HG03354 (cell line): ENCODE data around the gene TEX12.
"Not testable (repeated sequence)": the region's sequence is repeated elsewhere in the genome, so short reads cannot be mapped to it uniquely, and the experiment has no call there.

Experiments used
- ATAC-seq: cut with Tn5 transposase; IDR thresholded peaks from one replicate; pipeline ENCODE4 v1.9.1; 2021; ENCODE audit warnings: mild to moderate bottlenecking; ENCODE audit not compliant: unreplicated experiment, poor library complexity, severe bottlenecking

The TEX12 gene

GRCh38 chr11:112162761-112163546 lies 4.2 kb upstream of the TEX12 start:
- no peak for ATAC-seq

DNA sequence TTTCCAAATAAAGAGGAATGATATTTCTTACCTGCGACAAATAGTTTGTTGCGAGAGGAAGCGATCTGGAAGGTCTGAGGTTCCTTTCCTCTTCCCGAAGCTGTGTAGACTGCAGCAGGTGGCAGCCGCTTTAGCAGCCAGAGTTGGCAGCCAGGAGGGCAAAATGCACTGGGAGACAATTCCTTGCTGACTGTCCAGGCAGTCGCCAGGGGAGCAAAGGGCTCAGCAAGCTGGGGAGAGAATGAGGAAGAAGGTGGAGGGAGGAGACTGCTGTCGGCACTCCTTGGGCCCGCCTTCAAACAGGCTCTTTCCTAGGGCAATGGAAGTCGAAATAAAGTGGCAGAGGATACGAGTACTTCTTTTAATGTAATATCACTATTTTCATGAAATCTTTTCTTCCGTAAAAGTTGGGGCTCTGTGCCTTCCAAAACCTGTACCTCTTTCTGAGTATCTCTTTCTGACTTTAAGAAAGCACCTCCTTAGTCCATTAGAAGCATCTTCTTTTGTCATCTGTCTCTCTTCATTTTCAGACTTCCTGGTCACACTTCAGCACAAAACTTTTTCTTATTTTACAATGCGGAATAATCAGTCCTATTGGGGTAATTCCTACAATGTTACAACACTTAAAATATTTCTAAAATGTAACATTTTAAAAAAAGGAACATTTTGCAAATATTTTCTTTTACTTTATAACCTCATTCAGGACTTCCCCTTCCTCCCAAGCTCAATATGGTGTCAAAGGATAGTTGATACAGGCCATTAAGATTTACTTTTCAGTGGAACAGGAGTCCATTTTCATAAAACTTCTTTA lies 3.1 kb upstream of the TEX12 start, which contains the start of gene IL18:
Gene IL18, minus strand, starts transcription at position 220 of the 811 bp plus-strand sequence. CDS start 9,041 bp downstream, outside the sequence.
- no peak for ATAC-seq

DNA sequence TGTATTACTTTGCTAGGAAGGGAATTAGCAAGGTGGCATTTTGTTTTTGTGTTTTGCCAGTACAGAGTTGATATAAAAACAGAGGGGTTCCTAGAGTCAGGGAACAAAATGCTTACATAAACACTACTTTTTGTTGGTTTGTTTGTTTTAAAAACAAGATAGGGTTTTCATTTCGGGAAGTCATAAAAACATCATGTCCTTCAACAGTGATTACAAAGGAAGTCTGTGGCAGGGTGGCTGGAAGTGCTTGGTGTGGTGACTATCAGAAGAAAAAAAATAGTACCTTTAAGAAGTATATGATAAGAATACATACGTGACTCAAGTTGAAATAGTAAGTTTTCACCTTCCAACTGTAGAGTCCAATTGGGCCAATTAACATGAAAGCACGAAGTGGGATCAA lies 2.1 kb upstream of the TEX12 start:
- ATAC-seq: no peak

- no peak for ATAC-seq
Measured at GRCh38 chr11:112166562-112166961, 610 bp upstream of the TEX12 start.

DNA sequence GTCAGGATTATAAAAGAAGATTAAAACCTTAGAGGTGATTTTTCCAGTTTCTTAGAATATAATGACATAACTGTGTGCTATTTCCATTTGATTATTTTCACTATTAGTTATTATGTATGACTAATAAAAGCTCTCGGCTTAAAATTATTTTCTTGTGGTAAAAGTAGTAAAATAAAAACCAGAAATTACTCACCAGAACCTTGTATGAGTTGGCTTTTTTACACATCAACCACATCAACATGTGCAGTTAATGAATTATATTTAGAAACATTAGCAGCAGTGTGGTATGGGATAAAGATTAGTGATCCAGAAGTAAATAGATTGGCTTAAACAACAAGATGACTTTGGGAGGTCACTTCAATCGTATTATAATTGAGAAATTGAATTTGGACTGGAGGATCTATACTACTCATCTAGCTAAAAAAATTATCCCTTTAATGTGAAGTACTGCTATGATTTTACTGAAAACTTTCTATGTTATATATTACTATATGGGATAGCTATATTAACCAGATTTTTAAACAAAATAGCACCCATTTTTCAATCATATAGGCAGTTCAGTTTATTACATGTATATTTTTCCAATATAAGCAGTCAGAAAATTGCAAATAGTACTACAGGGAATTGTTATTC lies 5.3 kb downstream of the TEX12 start:
- ATAC-seq: peak; percentile 70

DNA sequence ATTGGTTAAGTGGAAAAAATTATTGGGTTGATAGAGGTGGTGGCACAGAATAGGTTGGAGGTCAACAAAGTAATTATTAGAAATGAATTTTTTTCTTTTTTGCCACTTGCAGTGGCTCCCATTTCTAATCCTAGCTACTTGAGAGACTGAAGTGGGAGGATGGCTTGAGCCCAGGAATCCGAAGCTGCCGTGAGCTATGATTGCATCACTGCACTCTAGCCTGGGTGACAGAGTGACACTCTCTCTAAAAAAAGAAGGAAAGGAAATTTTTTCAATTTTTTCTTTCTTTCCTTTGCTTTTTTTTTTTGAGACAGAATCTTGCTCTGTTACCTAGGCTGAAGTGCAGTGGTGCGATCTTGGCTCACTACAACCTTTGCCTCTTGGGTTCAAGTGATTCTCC lies 6.0 kb downstream of the TEX12 start:
- no peak for ATAC-seq

GRCh38 chr11:112174789-112175598 lies 7.8 kb downstream of the TEX12 start, which contains the start of gene BCO2:
TSS of gene BCO2 (plus strand) at chr11:112175512. CDS start at chr11:112175602, 90 bp downstream.
- peak; percentile 80 for ATAC-seq

DNA sequence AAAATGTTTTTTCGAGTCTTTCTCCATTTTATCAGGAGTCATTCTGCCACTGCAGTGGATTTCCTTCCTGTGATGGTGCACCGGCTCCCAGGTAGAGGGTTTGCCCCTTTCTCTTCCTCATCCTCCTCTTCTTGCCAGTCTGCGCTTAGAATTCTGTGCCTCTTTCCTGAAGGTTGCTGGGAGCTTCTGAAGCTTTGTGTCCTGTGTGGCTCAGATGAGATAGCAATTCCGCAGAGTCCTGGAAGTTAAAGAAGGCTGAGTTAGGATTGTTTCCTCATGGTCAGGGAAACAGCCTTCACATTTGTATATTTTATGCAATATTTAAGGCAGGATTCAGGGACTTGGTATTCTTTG lies 8.4 kb downstream of the TEX12 start:
- no peak for ATAC-seq

GRCh38 chr11:112176077-112176476 lies 8.9 kb downstream of the TEX12 start:
- no peak for ATAC-seq

- no peak for ATAC-seq
Measured at GRCh38 chr11:112177589-112177988, 10.4 kb downstream of the TEX12 start.

DNA sequence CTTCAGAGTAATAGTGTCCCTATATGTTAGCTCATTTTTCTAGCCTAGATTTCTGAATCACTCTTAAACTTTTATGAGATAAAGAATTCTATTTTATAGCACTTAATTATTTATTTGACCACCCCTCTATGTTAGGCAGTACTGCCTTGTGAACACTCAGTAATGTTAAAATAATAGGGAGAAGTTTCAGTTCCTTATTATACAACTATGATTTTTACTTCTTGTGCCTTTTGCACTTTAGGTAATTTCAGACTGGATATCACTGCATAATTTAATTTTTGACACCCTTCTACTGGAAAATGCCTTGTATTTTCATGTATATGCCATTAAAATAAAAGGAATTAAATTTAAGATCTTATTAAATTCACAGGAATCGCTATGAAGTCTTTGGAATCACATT lies 11.3 kb downstream of the TEX12 start:
- ATAC-seq: no peak

GRCh38 chr11:112178936-112179335 lies 11.8 kb downstream of the TEX12 start:
- ATAC-seq: no peak

DNA sequence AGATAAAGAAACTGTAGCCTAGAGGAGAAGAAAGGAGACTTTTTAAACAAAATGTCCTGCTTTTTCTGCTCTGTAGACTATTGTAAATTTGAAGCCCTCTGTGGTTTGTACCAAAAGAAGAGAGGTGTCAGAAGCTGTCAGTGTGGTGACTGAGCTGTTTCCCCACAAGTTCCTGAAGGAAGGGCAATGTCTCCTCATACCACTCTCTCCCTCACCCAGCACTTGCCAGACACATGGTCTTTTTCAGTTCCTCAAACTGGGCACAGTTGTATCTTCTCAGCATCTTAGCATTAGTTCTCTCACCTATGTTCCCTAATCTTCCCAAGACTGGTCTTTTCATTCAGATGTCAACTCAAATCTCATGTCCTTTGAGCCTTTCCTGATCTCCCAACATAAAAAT lies 12.4 kb downstream of the TEX12 start:
- ATAC-seq: peak; percentile 46

DNA sequence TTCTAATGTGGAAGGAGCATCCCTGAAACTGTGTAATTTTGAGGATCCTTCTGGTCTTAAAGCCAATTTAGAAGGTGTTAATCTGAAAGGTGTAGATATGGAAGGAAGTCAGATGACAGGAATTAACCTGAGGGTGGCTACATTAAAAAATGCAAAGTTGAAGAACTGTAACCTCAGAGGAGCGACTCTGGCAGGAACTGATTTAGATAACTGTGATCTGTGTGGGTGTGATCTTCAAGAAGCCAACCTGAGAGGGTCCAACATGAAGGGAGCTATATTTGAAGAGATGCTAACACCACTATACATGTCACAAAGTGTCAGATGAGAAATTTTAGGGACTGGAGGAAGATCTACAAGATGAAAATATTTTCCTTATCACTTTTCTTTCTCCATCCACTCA lies 15.7 kb downstream of the TEX12 start:
- ATAC-seq: no peak

DNA sequence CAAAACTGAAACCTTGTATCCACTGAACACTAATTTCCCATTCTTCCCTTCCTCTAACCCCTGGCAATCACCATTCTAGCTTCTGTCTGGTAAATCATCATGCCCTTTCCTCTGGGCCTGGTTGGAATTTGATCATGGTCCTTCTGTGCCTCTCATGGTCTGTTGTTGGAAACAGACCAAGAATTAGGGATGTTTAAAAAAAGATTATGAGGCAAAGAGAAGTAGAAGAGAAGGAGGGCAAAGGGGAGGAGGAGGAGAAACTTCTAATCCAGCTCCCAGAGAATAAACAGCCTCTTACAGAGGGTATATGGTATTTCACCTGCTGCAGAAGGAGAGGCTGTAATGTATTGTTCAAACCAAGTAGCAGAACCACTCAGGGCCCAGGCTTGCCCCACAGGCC lies 18.7 kb downstream of the TEX12 start:
- ATAC-seq: no peak

DNA sequence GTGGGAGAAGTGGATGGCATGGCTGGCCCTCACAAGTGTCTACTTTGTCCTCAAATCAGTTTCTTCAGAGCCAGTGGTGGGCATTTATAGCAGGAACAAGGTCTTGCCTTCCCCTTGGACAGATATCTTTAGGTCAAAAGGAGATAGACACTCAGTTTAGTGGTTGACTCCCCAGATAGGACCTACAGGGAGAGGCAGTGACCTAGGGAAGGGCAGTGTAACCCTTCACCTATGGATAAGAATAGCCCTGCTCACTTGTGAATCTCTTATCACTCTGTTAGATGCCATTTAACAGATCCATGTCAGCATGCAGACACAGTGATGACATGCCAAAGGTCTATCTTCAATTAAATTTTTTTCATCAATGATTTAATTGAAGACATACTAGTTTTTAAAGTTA lies 19.1 kb downstream of the TEX12 start:
- no peak for ATAC-seq

- ATAC-seq: not testable (repeated sequence)
Measured at GRCh38 chr11:112195113-112195512, 27.9 kb downstream of the TEX12 start.

DNA sequence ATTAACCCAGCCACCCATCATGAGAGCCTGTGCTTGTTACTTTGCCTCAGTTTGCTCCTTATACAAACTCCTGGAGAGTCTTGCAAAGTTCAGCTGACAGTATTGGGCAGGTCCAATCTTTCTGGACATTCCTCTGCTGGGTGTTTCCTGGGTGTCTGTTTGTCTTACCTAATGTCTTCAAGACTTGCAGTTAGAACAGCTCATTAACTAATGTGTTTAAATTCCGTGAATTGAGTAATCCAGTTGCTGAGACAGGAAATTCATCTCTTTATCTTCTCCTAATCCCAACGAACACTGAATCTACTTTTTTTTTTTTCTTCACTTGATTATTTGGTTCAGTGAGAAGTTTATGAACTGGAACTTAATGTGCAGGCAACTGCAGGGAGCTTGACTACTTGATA lies 28.8 kb downstream of the TEX12 start:
- ATAC-seq: no peak

- no peak for ATAC-seq
Measured at GRCh38 chr11:112196519-112197087, 29.4 kb downstream of the TEX12 start.
